GM21447 (cell line): ENCODE results near the gene XPNPEP2.
A peak's percentile ranks its signal among the peaks of the same experiment; 100 is the strongest.

Experiments used
- ATAC-seq: cut with Tn5 transposase; IDR thresholded peaks from one replicate; pipeline ENCODE4 v1.9.1; 2021; ENCODE audit not compliant: unreplicated experiment

Gene XPNPEP2

GRCh38 chrX:129777218-129778030 is 38.6 kb downstream of the XPNPEP2 start:
- no peak for ATAC-seq

- ATAC-seq: no peak
These were observed 40.4 kb downstream of the XPNPEP2 start for GRCh38 chrX:129779086-129779672.

GRCh38 chrX:129779747-129780146 is 41.0 kb downstream of the XPNPEP2 start, which contains the start of gene SASH3:
Gene SASH3 (plus strand): TSS chrX:129779949. CDS start chrX:129780098, 149 bp downstream.
- peak; percentile 29 for ATAC-seq

GRCh38 chrX:129780441-129781105 is 41.8 kb downstream of the XPNPEP2 start:
- no peak for ATAC-seq

- ATAC-seq: peak; percentile 58
These were observed 42.4 kb downstream of the XPNPEP2 start for GRCh38 chrX:129781134-129781672.

GRCh38 chrX:129781680-129782495 is 43.1 kb downstream of the XPNPEP2 start:
- no peak for ATAC-seq

- ATAC-seq: no peak
These were observed 43.9 kb downstream of the XPNPEP2 start for GRCh38 chrX:129782706-129783105.

GRCh38 chrX:129783291-129783713 is 44.5 kb downstream of the XPNPEP2 start:
- ATAC-seq: no peak

- ATAC-seq: no peak
These were observed 45.6 kb downstream of the XPNPEP2 start for GRCh38 chrX:129784371-129784770.

- ATAC-seq: no peak
These were observed 46.6 kb downstream of the XPNPEP2 start for GRCh38 chrX:129785160-129785947.

- ATAC-seq: peak; percentile 75
These were observed 47.5 kb downstream of the XPNPEP2 start for GRCh38 chrX:129786210-129786651.

- ATAC-seq: no peak
These were observed 48.7 kb downstream of the XPNPEP2 start for GRCh38 chrX:129787336-129788055.

GRCh38 chrX:129788527-129788926 is 49.7 kb downstream of the XPNPEP2 start:
- no peak for ATAC-seq

- ATAC-seq: no peak
These were observed 51.4 kb downstream of the XPNPEP2 start for GRCh38 chrX:129790146-129790545.

GRCh38 chrX:129790808-129791207 is 52.0 kb downstream of the XPNPEP2 start:
- ATAC-seq: no peak

- no peak for ATAC-seq
These were observed 52.6 kb downstream of the XPNPEP2 start for GRCh38 chrX:129791336-129791735.

GRCh38 chrX:129791961-129792570 is 53.3 kb downstream of the XPNPEP2 start:
- no peak for ATAC-seq

GRCh38 chrX:129792586-129793291 is 54.0 kb downstream of the XPNPEP2 start:
- no peak for ATAC-seq
